PFSK-1 (cell line): ENCODE results near the gene IMP4.

ENCODE experiments used
- POLR2AphosphoS5 ChIP-seq: IDR thresholded peaks from 2 replicates; pipeline ENCODE4 v1.6.1; 2012; ENCODE audit warnings: low read depth, mild to moderate bottlenecking, control low read depth, low read length, moderate library complexity
- TAF1 ChIP-seq: IDR thresholded peaks from 2 replicates; pipeline ENCODE4 v1.6.1; 2012; ENCODE audit warnings: low read length, control low read depth, borderline replicate concordance; ENCODE audit not compliant: insufficient read depth

GRCh38 chr2:130365963-130366362, 23.3 kb downstream of the IMP4 start:
- TF ChIP-seq TAF1 (no peak), POLR2AphosphoS5 (no peak)
